NB4 (cell line): Measurements from ENCODE around the gene CISD3.

Experiments used
- DNase-seq: peaks from one replicate; pipeline ENCODE4 v3.0.0; 2010; ENCODE audit warnings: low read depth
- H3K4me3 ChIP-seq: one replicate; pipeline ENCODE4 v1.5.1; 2011; ENCODE audit warnings: mild to moderate bottlenecking, low read depth, low read length, moderate library complexity
- MAX ChIP-seq: IDR thresholded peaks from 2 replicates; pipeline ENCODE4 v1.6.1; 2011; ENCODE audit warnings: low read depth, low read length
- MYC ChIP-seq: IDR thresholded peaks from 2 replicates; pipeline ENCODE4 v1.6.1; 2011; ENCODE audit warnings: low read depth, low read length
- POLR2A ChIP-seq: IDR thresholded peaks from 2 replicates; pipeline ENCODE4 v1.6.1; 2011; ENCODE audit warnings: mild to moderate bottlenecking; ENCODE audit not compliant: insufficient read length; ENCODE audit errors: extremely low read depth
- TF ChIP-seq, protein P1 (sequence below): IDR thresholded peaks from one replicate; pipeline ENCODE4 v1.5.1; 2012; ENCODE audit warnings: low read depth, low read length

CISD3 gene

GRCh38 chr17:38691154-38691553, 39.0 kb upstream of the CISD3 start:
- no peak for DNase-seq
- no peak overlapping the region for H3K4me3 ChIP-seq
- TF ChIP-seq POLR2A = no peak

DNA sequence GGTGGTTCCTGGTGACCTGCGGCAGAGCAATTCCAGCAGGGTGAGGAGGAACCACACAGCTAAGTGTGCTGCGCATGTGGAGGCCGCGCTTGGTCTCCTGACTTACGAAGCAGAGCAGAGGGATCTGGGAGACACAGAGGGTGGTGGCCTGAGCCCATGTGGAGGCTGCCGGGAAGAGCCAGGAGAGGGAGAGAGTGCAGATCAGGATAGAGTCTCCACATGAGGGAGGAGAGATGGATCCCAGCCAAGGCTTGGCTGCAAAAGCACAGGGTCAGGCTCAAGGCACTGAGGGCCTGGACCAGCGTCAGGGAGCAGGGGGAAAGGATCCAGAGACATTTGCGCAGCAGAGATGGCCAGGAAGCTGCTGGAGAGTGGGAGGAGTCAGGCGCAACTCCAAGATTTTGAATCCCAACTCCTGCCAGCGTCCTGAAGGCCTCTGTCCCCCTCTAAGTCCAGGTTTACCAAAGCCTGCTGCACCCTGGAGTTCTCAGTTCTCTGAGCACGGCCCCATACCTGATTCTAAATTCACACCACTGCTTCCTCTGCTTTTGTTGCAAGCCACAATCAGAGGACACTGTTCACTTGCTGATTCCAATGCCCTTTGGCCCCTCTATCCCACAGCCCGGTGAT, 36.3 kb upstream of the CISD3 start:
- no peak overlapping the region for H3K4me3 ChIP-seq
- no peak for TF ChIP-seq MAX
- TF ChIP-seq, protein P1, sequence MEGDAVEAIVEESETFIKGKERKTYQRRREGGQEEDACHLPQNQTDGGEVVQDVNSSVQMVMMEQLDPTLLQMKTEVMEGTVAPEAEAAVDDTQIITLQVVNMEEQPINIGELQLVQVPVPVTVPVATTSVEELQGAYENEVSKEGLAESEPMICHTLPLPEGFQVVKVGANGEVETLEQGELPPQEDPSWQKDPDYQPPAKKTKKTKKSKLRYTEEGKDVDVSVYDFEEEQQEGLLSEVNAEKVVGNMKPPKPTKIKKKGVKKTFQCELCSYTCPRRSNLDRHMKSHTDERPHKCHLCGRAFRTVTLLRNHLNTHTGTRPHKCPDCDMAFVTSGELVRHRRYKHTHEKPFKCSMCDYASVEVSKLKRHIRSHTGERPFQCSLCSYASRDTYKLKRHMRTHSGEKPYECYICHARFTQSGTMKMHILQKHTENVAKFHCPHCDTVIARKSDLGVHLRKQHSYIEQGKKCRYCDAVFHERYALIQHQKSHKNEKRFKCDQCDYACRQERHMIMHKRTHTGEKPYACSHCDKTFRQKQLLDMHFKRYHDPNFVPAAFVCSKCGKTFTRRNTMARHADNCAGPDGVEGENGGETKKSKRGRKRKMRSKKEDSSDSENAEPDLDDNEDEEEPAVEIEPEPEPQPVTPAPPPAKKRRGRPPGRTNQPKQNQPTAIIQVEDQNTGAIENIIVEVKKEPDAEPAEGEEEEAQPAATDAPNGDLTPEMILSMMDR = no peak
- TF ChIP-seq POLR2A = no peak
- TF ChIP-seq MYC = no peak
- no peak for DNase-seq

DNA sequence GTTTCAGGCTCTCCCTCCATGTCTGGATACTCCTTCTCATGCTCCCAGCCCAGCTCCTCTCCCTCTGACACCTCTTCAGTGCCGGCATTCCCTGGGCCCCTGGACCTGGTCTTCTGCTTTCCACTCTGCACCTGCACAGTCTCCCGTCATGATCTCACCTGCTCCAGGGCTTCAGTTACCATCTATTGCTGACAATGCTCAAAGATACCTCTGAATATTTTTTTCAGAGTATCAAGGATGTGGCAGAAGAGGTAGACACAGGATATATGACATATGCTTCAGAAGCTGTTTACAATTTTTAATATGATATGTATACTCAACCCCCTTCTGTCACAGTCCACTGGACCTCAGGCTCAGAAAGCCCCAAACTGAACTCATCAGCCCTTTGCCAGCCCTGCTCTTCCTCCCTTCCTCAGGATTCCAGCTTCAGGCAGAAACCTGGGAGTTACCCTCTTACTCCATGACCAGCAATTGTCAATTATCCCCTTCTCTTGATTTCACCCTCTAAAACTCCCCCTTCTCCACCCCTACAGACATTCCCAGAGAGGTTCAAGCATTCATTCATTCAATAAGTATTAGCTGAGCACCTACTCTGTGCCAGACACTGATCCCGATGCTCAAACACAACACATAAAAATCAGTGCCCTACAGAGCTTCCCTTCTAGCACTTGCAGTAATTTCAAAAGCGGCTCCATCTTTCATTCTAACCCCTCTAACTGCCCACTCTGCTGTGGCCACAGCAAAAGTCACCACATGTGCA, 32.9 kb upstream of the CISD3 start:
- no peak overlapping the region for H3K4me3 ChIP-seq
- DNase-seq = no peak
- no peak for TF ChIP-seq MAX
- TF ChIP-seq, protein P1 = no peak
- TF ChIP-seq POLR2A = no peak
- TF ChIP-seq MYC = no peak

DNA sequence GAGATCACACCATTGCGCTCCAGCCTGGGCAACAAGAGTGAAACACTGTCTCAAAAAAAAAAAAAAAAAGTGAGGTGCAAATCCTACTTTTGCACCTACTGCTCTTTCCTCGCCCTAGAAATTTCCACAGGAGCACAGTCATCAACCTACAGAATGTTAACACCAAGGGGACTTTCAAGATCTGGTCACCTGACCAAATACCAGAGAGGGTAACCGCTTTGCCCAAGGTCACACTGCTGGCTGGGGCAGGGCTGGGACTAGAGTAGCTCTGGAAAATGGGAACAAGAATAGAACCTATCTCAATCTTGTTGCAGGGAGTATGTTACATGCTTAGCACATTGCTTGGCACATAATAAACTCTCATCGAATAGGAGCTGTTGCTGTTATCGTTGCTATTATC, 31.4 kb upstream of the CISD3 start:
- no peak for DNase-seq
- H3K4me3 ChIP-seq = no peak overlapping the region
- no peak for TF ChIP-seq MYC
- TF ChIP-seq POLR2A = no peak
- TF ChIP-seq MAX = no peak
- TF ChIP-seq, protein P1 = no peak

GRCh38 chr17:38701504-38702165, 28.5 kb upstream of the CISD3 start:
- H3K4me3 ChIP-seq = peak overlapping the region; percentile 67
- no peak for TF ChIP-seq MAX
- TF ChIP-seq MYC = no peak
- TF ChIP-seq, protein P1 = no peak
- TF ChIP-seq POLR2A = peak; percentile 21
- peak; percentile 79 for DNase-seq
